Fibroblast of lung (primary cell): ENCODE measurements around the gene FAM13A. TPM values are rescaled to one million over a fixed set of nuclear protein-coding genes. Genes with fewer than 3 reads are reported as not detected.
A peak's percentile ranks its signal among the peaks of the same experiment; 100 is the strongest.

Source experiments
- DNase-seq, 2 donors: peaks; one replicate each; pipeline versions ENCODE4 v3.0.0 to v3.0.0-alpha.2; 2010; ENCODE audit warnings: low read depth in 2 of 2
- H2AFZ ChIP-seq: 2 replicates; pipeline ENCODE4 v1.5.1; 2012; ENCODE audit warnings: low read length, control low read depth, inconsistent platforms
- H3K27ac ChIP-seq: 2 replicates; pipeline ENCODE4 v1.5.1; 2011; ENCODE audit warnings: low read length, control low read depth; ENCODE audit not compliant: insufficient read depth
- H3K27me3 ChIP-seq: 2 replicates; pipeline ENCODE4 v1.5.1; 2011; ENCODE audit warnings: mild to moderate bottlenecking, low read length; ENCODE audit not compliant: control insufficient read depth, insufficient read depth
- H3K36me3 ChIP-seq: 2 replicates; pipeline ENCODE4 v1.5.1; 2011; ENCODE audit warnings: low read length; ENCODE audit not compliant: control insufficient read depth, insufficient read depth
- H3K4me1 ChIP-seq: 2 replicates; pipeline ENCODE4 v1.5.1; 2011; ENCODE audit warnings: low read length; ENCODE audit not compliant: control insufficient read depth, insufficient read depth; ENCODE audit errors: extremely low read depth
- H3K4me2 ChIP-seq: 2 replicates; pipeline ENCODE4 v1.5.1; 2011; ENCODE audit warnings: low read length, control low read depth; ENCODE audit not compliant: insufficient read depth; ENCODE audit errors: extremely low read depth
- H3K4me3 ChIP-seq, 4 experiments: fragments of 200-600 bp in 1 of 4; sonication (generic) in 1 of 4; replicated peaks in 1 of 4; 2 replicates each; pipeline ENCODE4 v1.5.1; 2011 to 2016; ENCODE audit warnings: low read length in 4 of 4, low read depth in 3 of 4, mild to moderate bottlenecking in 3 of 4, control low read depth in 2 of 4, inconsistent platforms in 1 of 4, mixed read lengths in 1 of 4; ENCODE audit not compliant: insufficient read depth in 1 of 4; ENCODE audit errors: control extremely low read depth in 1 of 4
- H3K79me2 ChIP-seq: 2 replicates; pipeline ENCODE4 v1.5.1; 2012; ENCODE audit warnings: mild to moderate bottlenecking, low read length, inconsistent platforms; ENCODE audit not compliant: control insufficient read depth, insufficient read depth
- H3K9ac ChIP-seq: 2 replicates; pipeline ENCODE4 v1.5.1; 2011; ENCODE audit warnings: mild to moderate bottlenecking, low read length, control low read depth; ENCODE audit not compliant: insufficient read depth
- H3K9me3 ChIP-seq: 2 replicates; pipeline ENCODE4 v1.5.1; 2012; ENCODE audit warnings: low read depth, low read length; ENCODE audit not compliant: control insufficient read depth, insufficient read depth
- H4K20me1 ChIP-seq: 2 replicates; pipeline ENCODE4 v1.5.1; 2011; ENCODE audit warnings: low read length; ENCODE audit not compliant: control insufficient read depth, insufficient read depth; ENCODE audit errors: extremely low read depth
- CTCF ChIP-seq, 2 donors: IDR thresholded peaks in 1 of 2; conservative IDR thresholded peaks in 1 of 2; 1 replicate in 1 of 2; 2 replicates in 1 of 2; pipeline ENCODE4 v1.5.1; 2011 to 2012; ENCODE audit warnings: low read length in 2 of 2, control low read depth in 1 of 2, inconsistent platforms in 1 of 2, low read depth in 1 of 2, mild to moderate bottlenecking in 1 of 2
- EZH2 ChIP-seq: IDR thresholded peaks from 2 replicates; pipeline ENCODE4 v1.5.1; 2012; ENCODE audit warnings: low read length, control low read depth, mild to moderate bottlenecking; ENCODE audit errors: missing control alignments
- polyA plus RNA-seq, 2 donors: library from polyadenylated mRNA; depleted of rRNA in 1 of 2; stranded (reverse) in 1 of 2; unstranded in 1 of 2; fragments of >200 nt; gene quantifications; 2 replicates each; pipeline ENCODE4 v1.2.1, GENCODE V29; 2011 to 2012; ENCODE audit warnings: missing spikeins in 1 of 2
- total RNA-seq: library from RNA; depleted of rRNA; stranded (reverse); fragments of >200 nt; gene quantifications from 2 replicates; pipeline ENCODE4 v1.2.1, GENCODE V29; 2014

FAM13A gene
- total and polyA plus RNA-seq, 2 donors (not counting 1 experiment from before 2014, with no cell fraction given), result 14.3 to 23.9 TPM

- no peak overlapping the region for H3K4me3 ChIP-seq
- H3K27ac ChIP-seq, result no peak overlapping the region
- H3K4me2 ChIP-seq, result no peak overlapping the region
- H3K4me1 ChIP-seq, result peaks cover 2% of the 10 kb centered on the region
- no peaks in the 10 kb centered on the region for H3K9me3 ChIP-seq
- peaks cover 5% of the 10 kb centered on the region for H3K79me2 ChIP-seq
- no peaks in the 10 kb centered on the region for H4K20me1 ChIP-seq
- no peak for DNase-seq
- no peak overlapping the region for H2AFZ ChIP-seq
- H3K27me3 ChIP-seq, result no peaks in the 10 kb centered on the region
- TF ChIP-seq EZH2 (no peak), CTCF (conservative IDR thresholded peaks at IDR 0.05 in 1 of 2, IDR thresholded peaks at IDR 0.05 in 1 of 2; ENCODE audit: low read depth in 1 of 2, low read length in 2 of 2) (no peak)
- peaks cover 1% of the 10 kb centered on the region for H3K36me3 ChIP-seq
- H3K9ac ChIP-seq, result no peak overlapping the region
Observed at GRCh38 chr4:88825931-88826330, 231.1 kb downstream of the FAM13A start.

- Histone ChIP-seq H3K9me3 (no peaks in the 10 kb centered on the region), H3K4me1 (peaks cover 13% of the 10 kb centered on the region), H4K20me1 (no peaks in the 10 kb centered on the region), H2AFZ (peak overlapping the region; percentile 33), H3K36me3 (no peaks in the 10 kb centered on the region), H3K27me3 (no peaks in the 10 kb centered on the region), H3K4me3 (peak overlapping the region; percentile 55 to 93 (median 70)), H3K4me2 (peak overlapping the region; percentile 79), H3K79me2 (peaks cover 11% of the 10 kb centered on the region), H3K27ac (peak overlapping the region; percentile 77), H3K9ac (peak overlapping the region; percentile 24)
- DNase-seq, result peak; percentile 98 to 99
- no peak for TF ChIP-seq EZH2
- no peak for TF ChIP-seq CTCF (conservative IDR thresholded peaks at IDR 0.05 in 1 of 2, IDR thresholded peaks at IDR 0.05 in 1 of 2; ENCODE audit: low read depth in 1 of 2, low read length in 2 of 2)
Observed at GRCh38 chr4:88823058-88823919, 233.7 kb downstream of the FAM13A start.

GRCh38 chr4:88822034-88822789, 234.8 kb downstream of the FAM13A start:
- Histone ChIP-seq H3K36me3 (no peaks in the 10 kb centered on the region), H2AFZ (no peak overlapping the region), H3K27me3 (no peaks in the 10 kb centered on the region), H3K4me2 (peak overlapping the region; percentile 79), H3K4me3 (peak overlapping the region; percentile 55 to 93 (median 70)), H3K9ac (no peak overlapping the region), H4K20me1 (no peaks in the 10 kb centered on the region), H3K27ac (peak overlapping the region; percentile 56), H3K79me2 (peaks cover 11% of the 10 kb centered on the region), H3K9me3 (no peaks in the 10 kb centered on the region), H3K4me1 (peaks cover 13% of the 10 kb centered on the region)
- TF ChIP-seq CTCF (conservative IDR thresholded peaks at IDR 0.05 in 1 of 2, IDR thresholded peaks at IDR 0.05 in 1 of 2; ENCODE audit: low read depth in 1 of 2, low read length in 2 of 2) (no peak), EZH2 (no peak)
- DNase-seq, result no peak
